ENCODE results near the gene OR6V1.
A peak's percentile ranks its signal among the peaks of the same experiment; 100 is the strongest.

OR6V1 gene

GRCh38 chr7:143052041-143052440 is at the start of gene OR6V1:
TSS of gene OR6V1 (plus strand) at chr7:143052341. CDS start at chr7:143052341, 0 bp downstream.
- H3K4me3 ChIP-seq (ENCODE audit: low read depth, low read length) = no peak within 1 kb of the TSS
- DNase-seq (ENCODE audit: low read depth, low spot score) = no peak
- TF ChIP-seq CTCF (IDR thresholded peaks at IDR 0.05; ENCODE audit: low read depth, low read length) = no peak
- in situ Hi-C loops (cut with HindIII; ENCODE audit: low sequenced_read_pairs) = no loop called here

- DNase-seq (ENCODE audit: low read depth, low spot score) = no peak
- TF ChIP-seq CTCF (IDR thresholded peaks at IDR 0.05; ENCODE audit: low read depth, low read length) = no peak
- in situ Hi-C loops (cut with HindIII; ENCODE audit: low sequenced_read_pairs) = no loop called here
- no peak overlapping the region for H3K4me3 ChIP-seq (ENCODE audit: low read depth, low read length)
These were observed 49.2 kb upstream of the OR6V1 start for GRCh38 chr7:143002898-143003297.

GRCh38 chr7:143003393-143004051 is 48.6 kb upstream of the OR6V1 start:
- no peak overlapping the region for H3K4me3 ChIP-seq (ENCODE audit: low read depth, low read length)
- peak; percentile 61 for DNase-seq (ENCODE audit: low read depth, low spot score)
- in situ Hi-C loops (cut with HindIII; ENCODE audit: low sequenced_read_pairs) = no loop called here
- peak; percentile 74 for TF ChIP-seq CTCF (IDR thresholded peaks at IDR 0.05; ENCODE audit: low read depth, low read length)

GRCh38 chr7:143005632-143006260 is 46.4 kb upstream of the OR6V1 start:
- DNase-seq (ENCODE audit: low read depth, low spot score) = no peak
- H3K4me3 ChIP-seq (ENCODE audit: low read depth, low read length) = no peak overlapping the region
- in situ Hi-C loops (cut with HindIII; ENCODE audit: low sequenced_read_pairs) = no loop called here
- TF ChIP-seq CTCF (IDR thresholded peaks at IDR 0.05; ENCODE audit: low read depth, low read length) = no peak

- in situ Hi-C loops (cut with HindIII; ENCODE audit: low sequenced_read_pairs) = no loop called here
- peak; percentile 60 for DNase-seq (ENCODE audit: low read depth, low spot score)
- TF ChIP-seq CTCF (IDR thresholded peaks at IDR 0.05; ENCODE audit: low read depth, low read length) = peak; percentile 96
- no peak overlapping the region for H3K4me3 ChIP-seq (ENCODE audit: low read depth, low read length)
These were observed 43.9 kb upstream of the OR6V1 start for GRCh38 chr7:143008007-143008901.

- in situ Hi-C loops (cut with HindIII; ENCODE audit: low sequenced_read_pairs) = no loop called here
- H3K4me3 ChIP-seq (ENCODE audit: low read depth, low read length) = no peak overlapping the region
- no peak for TF ChIP-seq CTCF (IDR thresholded peaks at IDR 0.05; ENCODE audit: low read depth, low read length)
- no peak for DNase-seq (ENCODE audit: low read depth, low spot score)
These were observed 40.1 kb upstream of the OR6V1 start for GRCh38 chr7:143012001-143012400.

Data from astrocyte of the spinal cord (primary cell).